Endodermal cell (in vitro differentiated cells): ENCODE data around the gene MZT2A. TPM values are rescaled to one million over a fixed set of nuclear protein-coding genes. Genes with fewer than 3 reads are reported as not detected.
"Not testable (repeated sequence)": the region's sequence is repeated elsewhere in the genome, so short reads cannot be mapped to it uniquely, and the experiment has no call there.

Source experiments
- DNase-seq: peaks from one replicate; pipeline ENCODE4 v3.0.0-alpha.2; 2017
- H3K27ac ChIP-seq: 2 replicates; pipeline ENCODE4 v1.5.1; 2013; ENCODE audit warnings: mild to moderate bottlenecking, low read depth, low read length, moderate library complexity
- H3K27me3 ChIP-seq: 2 replicates; pipeline ENCODE4 v1.6.1; 2013; ENCODE audit warnings: mild to moderate bottlenecking, low read length, moderate library complexity; ENCODE audit not compliant: insufficient read depth, control insufficient read depth, poor library complexity, severe bottlenecking
- H3K36me3 ChIP-seq: 2 replicates; pipeline ENCODE4 v1.7.0; 2013; ENCODE audit warnings: mild to moderate bottlenecking, low read length, moderate library complexity; ENCODE audit not compliant: control insufficient read depth, insufficient read depth
- H3K4me1 ChIP-seq: one replicate; pipeline ENCODE4 v1.7.0; 2013; ENCODE audit warnings: low read length; ENCODE audit not compliant: control insufficient read depth, insufficient read depth
- H3K4me3 ChIP-seq: 2 replicates; pipeline ENCODE4 v1.5.1; 2013; ENCODE audit warnings: mild to moderate bottlenecking, low read length, moderate library complexity
- H3K9ac ChIP-seq: 2 replicates; pipeline ENCODE4 v1.6.1; 2013; ENCODE audit warnings: mild to moderate bottlenecking, low read length, moderate library complexity; ENCODE audit not compliant: poor library complexity, severe bottlenecking; ENCODE audit errors: extremely low read depth
- H3K9me3 ChIP-seq: 2 replicates; pipeline ENCODE4 v1.6.1; 2013; ENCODE audit warnings: mild to moderate bottlenecking, low read length, moderate library complexity; ENCODE audit not compliant: control insufficient read depth
- H3K27ac Mint-ChIP-seq: 2 replicates; pipeline ENCODE4 v1.8.0; 2020; ENCODE audit warnings: mixed read lengths
- H3K27me3 Mint-ChIP-seq: 2 replicates; pipeline ENCODE4 v1.8.0; 2021; ENCODE audit warnings: mild to moderate bottlenecking, mixed read lengths; ENCODE audit not compliant: insufficient read depth
- H3K36me3 Mint-ChIP-seq: 2 replicates; pipeline ENCODE4 v1.8.0; 2020; ENCODE audit warnings: low read depth, mixed read lengths
- H3K4me1 Mint-ChIP-seq: 2 replicates; pipeline ENCODE4 v1.8.0; 2020; ENCODE audit warnings: mixed read lengths
- H3K4me3 Mint-ChIP-seq: 2 replicates; pipeline ENCODE4 v1.8.0; 2020; ENCODE audit warnings: mild to moderate bottlenecking, moderate library complexity, mixed read lengths
- H3K9me3 Mint-ChIP-seq: 2 replicates; pipeline ENCODE4 v1.8.0; 2020; ENCODE audit warnings: mild to moderate bottlenecking, mixed read lengths
- WGBS, 2 experiments: methylation state at CpG; one replicate each; pipeline versions ENCODE4 v1.1.5 to v1.1.7; 2013; ENCODE audit warnings: missing lambda C conversion rate in 2 of 2, mixed read lengths in 1 of 2; ENCODE audit not compliant: insufficient coverage in 1 of 2, insufficient read length in 1 of 2; 5-methylcytosine and 5-hydroxymethylcytosine counted together
- total RNA-seq, 2 donors: library from RNA; stranded (reverse); fragmentation: NEBNext Ultra II Directional in 1 of 2; extraction: Animal tissue kit (Norgen Biotek cat#: 25700) in 1 of 2; gene quantifications; 2 replicates in 1 of 2; 3 replicates in 1 of 2; pipeline ENCODE4 v1.2.1, GENCODE V29; 2021
- TF ChIP-seq, protein P1 (sequence below): fragments of 200-600 bp; sonication (generic); conservative IDR thresholded peaks from 2 replicates; pipeline ENCODE4 v1.5.0; 2021; ENCODE audit warnings: antibody characterized with exemption, mild to moderate bottlenecking

The MZT2A gene
- total RNA-seq, 2 donors from 2014 or later = 133 to 144 TPM

DNA sequence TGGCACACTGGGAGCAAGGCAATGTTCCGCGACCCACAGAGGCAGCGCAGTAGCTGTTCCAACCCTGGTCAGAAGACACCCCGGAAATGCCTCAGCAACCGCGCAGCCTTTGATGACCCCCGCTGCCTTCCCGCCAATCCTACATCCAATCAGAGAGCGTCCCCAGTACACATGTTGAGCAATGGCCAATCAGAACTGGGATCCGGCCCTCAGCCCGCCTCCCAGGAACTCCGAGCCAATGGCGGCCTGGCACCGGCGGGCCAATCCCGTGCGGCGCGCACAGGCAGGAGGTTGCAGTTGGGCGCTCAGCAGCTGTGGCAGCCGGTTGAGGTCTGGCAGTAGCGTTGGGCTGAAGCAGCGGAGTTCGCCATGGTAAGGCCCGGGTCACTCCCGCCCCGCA lies 16.4 kb downstream of the MZT2A start, which contains the start of gene TUBA3D:
Gene TUBA3D (plus strand): TSS at position 289 of the 400 bp plus-strand sequence. CDS start 81 bp downstream, at position 370.
- Histone ChIP-seq H3K9me3 (no peaks in the 10 kb centered on the region), H3K36me3 (no peaks in the 10 kb centered on the region), H3K4me3 (no peak within 1 kb of the TSS), H3K27ac (no peak within 1 kb of the TSS), H3K4me1 (no peaks in the 10 kb centered on the region), H3K9ac (no peak within 1 kb of the TSS), H3K27me3 (no peaks in the 10 kb centered on the region)
- Mint-ChIP-seq H3K27ac (no peak within 1 kb of the TSS), H3K4me1 (no peaks in the 10 kb centered on the region), H3K27me3 (no peaks in the 10 kb centered on the region), H3K36me3 (peaks cover 7% of the 10 kb centered on the region), H3K4me3 (no peak within 1 kb of the TSS), H3K9me3 (peaks cover 3% of the 10 kb centered on the region)
- peak; percentile 53 for DNase-seq
- WGBS, 2 experiments = 94 to 96% methylated on average over 4 to 27 of the region's 27 CpGs
- TF ChIP-seq, protein P1, sequence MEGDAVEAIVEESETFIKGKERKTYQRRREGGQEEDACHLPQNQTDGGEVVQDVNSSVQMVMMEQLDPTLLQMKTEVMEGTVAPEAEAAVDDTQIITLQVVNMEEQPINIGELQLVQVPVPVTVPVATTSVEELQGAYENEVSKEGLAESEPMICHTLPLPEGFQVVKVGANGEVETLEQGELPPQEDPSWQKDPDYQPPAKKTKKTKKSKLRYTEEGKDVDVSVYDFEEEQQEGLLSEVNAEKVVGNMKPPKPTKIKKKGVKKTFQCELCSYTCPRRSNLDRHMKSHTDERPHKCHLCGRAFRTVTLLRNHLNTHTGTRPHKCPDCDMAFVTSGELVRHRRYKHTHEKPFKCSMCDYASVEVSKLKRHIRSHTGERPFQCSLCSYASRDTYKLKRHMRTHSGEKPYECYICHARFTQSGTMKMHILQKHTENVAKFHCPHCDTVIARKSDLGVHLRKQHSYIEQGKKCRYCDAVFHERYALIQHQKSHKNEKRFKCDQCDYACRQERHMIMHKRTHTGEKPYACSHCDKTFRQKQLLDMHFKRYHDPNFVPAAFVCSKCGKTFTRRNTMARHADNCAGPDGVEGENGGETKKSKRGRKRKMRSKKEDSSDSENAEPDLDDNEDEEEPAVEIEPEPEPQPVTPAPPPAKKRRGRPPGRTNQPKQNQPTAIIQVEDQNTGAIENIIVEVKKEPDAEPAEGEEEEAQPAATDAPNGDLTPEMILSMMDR = no peak

DNA sequence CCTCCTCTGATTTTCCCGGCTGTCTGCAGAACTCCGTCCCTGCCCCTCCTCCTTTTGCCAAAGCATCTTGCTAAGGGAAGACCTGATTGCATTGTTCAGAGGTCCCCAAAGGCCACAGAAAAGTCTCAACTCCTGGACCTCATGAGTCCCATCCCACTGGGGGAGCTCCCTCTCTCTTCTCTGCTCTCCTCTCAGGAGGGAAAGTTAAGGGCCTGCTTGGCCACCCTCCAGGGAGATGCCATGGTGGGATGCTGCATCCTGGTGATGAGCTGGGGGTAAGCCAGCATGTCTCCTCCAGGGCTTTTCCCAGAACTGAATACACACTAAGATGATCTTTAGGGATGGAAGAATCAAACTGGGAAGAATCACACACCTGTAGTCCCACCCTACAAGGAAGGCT lies 18.9 kb downstream of the MZT2A start:
- H3K27ac ChIP-seq, H3K9ac ChIP-seq, DNase-seq, H3K9me3 Mint-ChIP-seq, H3K4me3 ChIP-seq, H3K4me1 ChIP-seq, H3K27ac Mint-ChIP-seq, H3K36me3 Mint-ChIP-seq, H3K9me3 ChIP-seq, H3K4me1 Mint-ChIP-seq, H3K27me3 ChIP-seq, H3K4me3 Mint-ChIP-seq, H3K27me3 Mint-ChIP-seq, H3K36me3 ChIP-seq: not testable (repeated sequence)
- WGBS, 2 experiments = 93% methylated on average over 2 of the region's 2 CpGs; no CpG with 5 or more reads in 1 of the 2 experiments

DNA sequence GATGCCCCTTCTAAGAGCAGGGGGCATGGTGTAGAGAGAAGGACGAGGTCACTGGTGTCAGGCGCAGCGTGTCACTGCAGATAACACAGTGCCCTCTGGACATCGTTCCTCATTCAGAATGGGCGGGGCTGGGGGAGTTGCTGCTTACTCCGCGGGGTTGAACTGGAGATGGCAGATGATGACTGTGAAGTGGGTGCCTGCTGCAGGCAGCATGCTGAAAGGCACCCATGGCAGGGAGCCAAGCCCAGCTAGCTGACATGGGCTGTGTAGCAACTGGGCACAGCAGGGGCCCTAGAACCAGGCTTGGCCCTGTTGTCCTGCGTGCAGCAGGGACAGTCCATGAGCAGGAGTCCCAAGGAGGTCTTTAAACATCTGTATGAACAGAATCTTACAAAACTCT lies 20.6 kb downstream of the MZT2A start:
- H3K4me3 ChIP-seq, H3K27ac Mint-ChIP-seq, H3K9ac ChIP-seq, H3K4me1 Mint-ChIP-seq, H3K27me3 Mint-ChIP-seq, DNase-seq, H3K4me3 Mint-ChIP-seq, H3K9me3 Mint-ChIP-seq, H3K36me3 Mint-ChIP-seq, H3K36me3 ChIP-seq, H3K9me3 ChIP-seq, H3K4me1 ChIP-seq, H3K27me3 ChIP-seq, H3K27ac ChIP-seq: not testable (repeated sequence)
- 77% methylated on average over 3 of the region's 8 CpGs; no CpG with 5 or more reads in 1 of the 2 experiments for WGBS, 2 experiments

DNA sequence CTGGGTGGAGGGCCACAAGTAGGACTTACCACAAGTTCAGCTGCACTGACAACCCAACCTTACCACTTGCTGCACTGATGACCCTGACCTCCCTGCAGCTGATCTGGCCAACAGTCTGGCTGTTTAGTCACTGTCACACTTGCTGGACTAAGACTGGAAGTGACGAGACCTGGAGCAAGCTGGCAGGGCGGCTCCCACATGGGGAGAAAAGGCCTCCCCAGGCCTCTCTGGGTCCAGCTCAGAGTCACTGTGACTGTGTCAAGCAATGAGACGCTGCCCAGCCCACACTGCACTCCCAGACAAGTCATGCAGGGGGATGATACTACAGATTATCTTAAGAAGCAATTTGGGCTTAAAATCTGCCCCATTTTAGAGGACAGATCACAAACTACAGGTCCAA lies 21.3 kb downstream of the MZT2A start:
- H3K4me1 ChIP-seq, H3K36me3 ChIP-seq, H3K4me1 Mint-ChIP-seq, H3K4me3 ChIP-seq, H3K9ac ChIP-seq, H3K27me3 ChIP-seq, DNase-seq, H3K36me3 Mint-ChIP-seq, H3K27me3 Mint-ChIP-seq, H3K9me3 Mint-ChIP-seq, H3K27ac Mint-ChIP-seq, H3K9me3 ChIP-seq, H3K4me3 Mint-ChIP-seq, H3K27ac ChIP-seq: not testable (repeated sequence)
- WGBS, 2 experiments = 93% methylated on average over 3 of the region's 3 CpGs; no CpG with 5 or more reads in 1 of the 2 experiments

DNA sequence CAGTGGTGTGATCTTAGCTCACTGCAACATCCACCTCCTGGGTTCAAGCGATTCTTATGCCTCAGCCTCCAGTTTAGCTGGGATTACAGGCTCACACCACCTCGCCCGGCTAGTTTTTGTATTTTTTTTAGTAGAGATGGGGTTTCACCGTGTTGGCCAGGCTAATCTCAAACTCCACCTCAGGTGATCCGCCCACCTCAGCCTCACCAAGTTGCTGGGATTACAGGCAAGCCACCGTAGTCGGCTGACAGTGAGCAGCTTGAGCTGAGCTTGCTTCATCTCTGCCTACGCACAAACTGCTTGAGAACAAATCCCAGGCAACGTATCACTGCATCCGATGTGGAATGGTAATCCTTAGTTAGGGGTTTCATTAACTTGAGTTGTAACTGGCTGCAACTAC lies 24.5 kb downstream of the MZT2A start:
- H3K9ac ChIP-seq, H3K27ac ChIP-seq, H3K9me3 ChIP-seq, H3K36me3 ChIP-seq, H3K36me3 Mint-ChIP-seq, H3K27me3 Mint-ChIP-seq, H3K9me3 Mint-ChIP-seq, H3K27ac Mint-ChIP-seq, H3K4me3 ChIP-seq, H3K4me1 Mint-ChIP-seq, H3K4me1 ChIP-seq, H3K4me3 Mint-ChIP-seq, H3K27me3 ChIP-seq: not testable (repeated sequence)
- 91% methylated on average over 7 of the region's 10 CpGs; no CpG with 5 or more reads in 1 of the 2 experiments for WGBS, 2 experiments
- peak; percentile 56 for DNase-seq

DNA sequence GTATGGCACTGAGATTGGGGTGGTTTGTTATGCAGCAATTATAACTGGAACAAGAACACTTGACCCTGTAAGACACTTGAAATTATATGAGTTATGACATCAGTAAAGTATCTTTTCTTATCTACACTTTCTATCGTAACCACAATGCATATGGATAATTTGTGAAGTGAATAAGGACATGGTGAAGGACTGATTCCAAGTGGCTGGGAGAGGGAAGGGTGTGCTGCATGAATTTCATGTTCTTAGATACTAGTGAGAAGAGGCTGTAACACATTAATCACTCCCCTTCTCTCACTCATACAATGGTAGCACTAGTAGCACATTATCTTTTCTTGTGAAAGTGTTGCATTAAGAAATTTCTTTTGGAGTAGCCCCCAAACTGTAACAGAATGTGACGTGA lies 37.3 kb downstream of the MZT2A start:
- H3K36me3 ChIP-seq, H3K27me3 ChIP-seq, H3K4me1 ChIP-seq, H3K27ac Mint-ChIP-seq, H3K9ac ChIP-seq, H3K4me3 ChIP-seq, H3K27ac ChIP-seq, H3K36me3 Mint-ChIP-seq, H3K4me3 Mint-ChIP-seq, H3K27me3 Mint-ChIP-seq, H3K9me3 ChIP-seq, H3K4me1 Mint-ChIP-seq, DNase-seq, H3K9me3 Mint-ChIP-seq: not testable (repeated sequence)
- no CpG with 5 or more reads among the region's 2 CpGs for WGBS, 2 experiments
